NT2/D1 (cell line): Measurements from ENCODE around the gene OGFOD3.

Experiments
- SUZ12 ChIP-seq: IDR thresholded peaks from 2 replicates; pipeline ENCODE4 v1.6.1; 2011; ENCODE audit not compliant: insufficient read length, insufficient read depth; ENCODE audit errors: extremely low read depth
- ZNF274 ChIP-seq: IDR thresholded peaks from 2 replicates; pipeline ENCODE4 v1.6.1; 2011; ENCODE audit warnings: mild to moderate bottlenecking, low read depth, low read length

DNA sequence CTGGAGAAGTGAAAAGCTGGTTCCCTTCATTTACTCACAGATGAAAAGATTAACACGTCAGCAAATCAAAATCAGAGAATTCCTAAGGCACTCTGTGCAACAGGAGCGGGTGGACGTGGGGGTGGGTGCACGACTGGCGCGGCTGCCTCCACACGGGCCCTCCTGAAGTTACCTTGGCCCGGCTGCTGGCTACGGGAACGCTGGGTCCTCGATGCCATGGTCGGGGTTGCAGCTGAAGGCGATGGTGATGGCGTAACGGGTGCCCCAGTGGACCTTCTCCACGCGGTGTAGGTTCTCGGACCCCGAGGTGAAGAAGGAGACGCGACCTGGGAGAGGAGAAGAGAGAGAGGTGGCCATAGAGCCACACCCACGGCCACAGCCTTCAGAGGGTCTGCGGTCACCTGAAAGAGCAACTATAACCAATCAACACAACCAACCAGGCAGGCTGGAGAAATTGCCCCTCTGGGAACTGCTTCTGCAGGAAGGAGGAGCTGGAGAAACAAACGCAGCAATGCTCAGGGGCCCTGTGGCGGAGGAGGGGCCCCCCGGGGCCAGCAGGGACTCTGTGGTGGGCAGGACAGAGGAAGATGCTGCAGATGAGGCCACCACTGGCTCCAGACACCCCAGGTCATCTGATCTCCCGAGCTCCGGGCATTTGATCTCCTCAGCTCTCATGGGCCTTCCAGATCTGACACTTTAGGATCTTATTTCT is 26.0 kb downstream of the OGFOD3 start:
- no peak for TF ChIP-seq SUZ12
- no peak for TF ChIP-seq ZNF274
